ENCODE measurements around the gene CITED2. TPM values are rescaled to one million over a fixed set of nuclear protein-coding genes. Genes with fewer than 3 reads are reported as not detected.

CITED2 gene
- total RNA-seq, 1 experiment from 2014 or later, result 46.1 TPM

GRCh38 chr6:139391709-139392108, 17.3 kb upstream of the CITED2 start:
- Histone ChIP-seq H2AFZ (ENCODE audit: low read depth, low read length, poor library complexity, severe bottlenecking) (no peak overlapping the region), H3K27ac (ENCODE audit: low read depth, low read length) (no peak overlapping the region), H3K4me3 (replicated peaks in 1 of 2; ENCODE audit: low read depth in 1 of 2, low read length in 2 of 2) (no peak overlapping the region), H3K4me2 (ENCODE audit: low read length) (no peak overlapping the region), H3K4me1 (ENCODE audit: control insufficient read depth in 1 of 2, insufficient read depth in 2 of 2, low read length in 2 of 2) (no peaks in the 10 kb centered on the region), H3K9me2 (ENCODE audit: insufficient read depth) (no peaks in the 10 kb centered on the region), H3K27me3 (ENCODE audit: insufficient read depth, low read length) (no peaks in the 10 kb centered on the region), H4K20me1 (ENCODE audit: insufficient read depth) (no peaks in the 10 kb centered on the region), H3K9ac (ENCODE audit: low read length) (no peak overlapping the region), H3K79me2 (ENCODE audit: insufficient read depth, low read length) (no peaks in the 10 kb centered on the region), H3K9me3 (ENCODE audit: control insufficient read depth in 1 of 2, insufficient read depth in 1 of 2, low read depth in 1 of 2, low read length in 2 of 2) (no peaks in the 10 kb centered on the region), H3K36me3 (ENCODE audit: control insufficient read depth in 1 of 2, insufficient read depth in 2 of 2, low read length in 2 of 2) (no peaks in the 10 kb centered on the region)
- no peak for TF ChIP-seq ELF1 (IDR thresholded peaks at IDR 0.05; ENCODE audit: borderline replicate concordance, low read depth)
- ChIA-PET POLR2A (no interaction called here), CTCF (no interaction called here), RAD21 (ENCODE audit: low non-redundant PET in 1 of 2, low total read pairs in 2 of 2, uncharacterized antibody in 2 of 2, unreplicated experiment in 2 of 2) (no interaction called here)
- DNase-seq (ENCODE audit: low read depth, low spot score) (no peak), ATAC-seq (no peak)
- intact Hi-C loops (cut with micrococcal nuclease), result no loop called here
- BruUV-seq (replicated peaks), result no TSS peak

DNA sequence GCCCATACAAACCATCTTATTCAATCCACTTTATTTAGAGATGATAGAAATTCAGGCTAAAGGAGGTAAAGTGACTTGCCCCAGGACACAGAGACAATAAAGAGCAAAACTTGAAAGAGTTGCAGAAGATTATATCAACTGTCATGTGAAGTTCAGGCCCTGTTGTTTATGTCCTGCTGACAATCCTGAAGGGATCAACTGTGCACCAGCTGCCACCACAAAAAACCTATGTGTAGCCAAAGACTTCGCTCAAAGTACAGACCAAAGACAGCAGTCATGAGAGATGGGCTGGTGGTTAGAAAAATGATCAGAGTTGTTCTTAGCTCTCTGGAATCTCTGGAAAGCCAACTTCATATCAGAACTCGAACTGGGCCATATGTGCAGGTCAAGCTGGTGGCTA, 16.0 kb upstream of the CITED2 start:
- Histone ChIP-seq H2AFZ (ENCODE audit: low read depth, low read length, poor library complexity, severe bottlenecking) (no peak overlapping the region), H4K20me1 (ENCODE audit: insufficient read depth) (no peaks in the 10 kb centered on the region), H3K4me1 (ENCODE audit: control insufficient read depth in 1 of 2, insufficient read depth in 2 of 2, low read length in 2 of 2) (no peaks in the 10 kb centered on the region), H3K4me3 (replicated peaks in 1 of 2; ENCODE audit: low read depth in 1 of 2, low read length in 2 of 2) (no peak overlapping the region), H3K79me2 (ENCODE audit: insufficient read depth, low read length) (no peaks in the 10 kb centered on the region), H3K9ac (ENCODE audit: low read length) (no peak overlapping the region), H3K27ac (ENCODE audit: low read depth, low read length) (no peak overlapping the region), H3K9me2 (ENCODE audit: insufficient read depth) (no peaks in the 10 kb centered on the region), H3K27me3 (ENCODE audit: insufficient read depth, low read length) (no peaks in the 10 kb centered on the region), H3K36me3 (ENCODE audit: control insufficient read depth in 1 of 2, insufficient read depth in 2 of 2, low read length in 2 of 2) (no peaks in the 10 kb centered on the region), H3K9me3 (ENCODE audit: control insufficient read depth in 1 of 2, insufficient read depth in 1 of 2, low read depth in 1 of 2, low read length in 2 of 2) (no peaks in the 10 kb centered on the region), H3K4me2 (ENCODE audit: low read length) (no peak overlapping the region)
- intact Hi-C loops (cut with micrococcal nuclease), result no loop called here
- BruUV-seq (replicated peaks), result no TSS peak
- ATAC-seq (no peak), DNase-seq (ENCODE audit: low read depth, low spot score) (no peak)
- ChIA-PET RAD21 (ENCODE audit: low non-redundant PET in 1 of 2, low total read pairs in 2 of 2, uncharacterized antibody in 2 of 2, unreplicated experiment in 2 of 2) (no interaction called here), CTCF (no interaction called here), POLR2A (no interaction called here)
- no peak for TF ChIP-seq TCF7L2 (IDR thresholded peaks at IDR 0.05; ENCODE audit: borderline replicate concordance, extremely low read depth, insufficient read depth, insufficient read length)

- intact Hi-C loops (cut with micrococcal nuclease), result no loop called here
- BruUV-seq (replicated peaks), result no TSS peak
- no peak for TF ChIP-seq EGR1 (IDR thresholded peaks at IDR 0.05; ENCODE audit: low read depth)
- no peak for TF ChIP-seq CEBPB (IDR thresholded peaks at IDR 0.05; ENCODE audit: low read depth)
- TF ChIP-seq SIN3A (IDR thresholded peaks at IDR 0.05; ENCODE audit: low read depth), result no peak
- no peak for TF ChIP-seq SP1 (IDR thresholded peaks at IDR 0.05; ENCODE audit: low read depth)
- TF ChIP-seq, protein P1, sequence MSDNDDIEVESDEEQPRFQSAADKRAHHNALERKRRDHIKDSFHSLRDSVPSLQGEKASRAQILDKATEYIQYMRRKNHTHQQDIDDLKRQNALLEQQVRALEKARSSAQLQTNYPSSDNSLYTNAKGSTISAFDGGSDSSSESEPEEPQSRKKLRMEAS (IDR thresholded peaks at IDR 0.05), result no peak
- TF ChIP-seq EZH2 (IDR thresholded peaks at IDR 0.05), result no peak
- TF ChIP-seq YY1 (IDR thresholded peaks at IDR 0.05; ENCODE audit: extremely low read depth, insufficient replicate concordance, low read depth, low read length), result no peak
- no peaks in the 10 kb centered on the region for H3K9me3 ChIP-seq (ENCODE audit: control insufficient read depth in 1 of 2, insufficient read depth in 1 of 2, low read depth in 1 of 2, low read length in 2 of 2)
- H3K9me2 ChIP-seq (ENCODE audit: insufficient read depth), result no peaks in the 10 kb centered on the region
- ChIA-PET CTCF (no interaction called here), RAD21 (ENCODE audit: low non-redundant PET in 1 of 2, low total read pairs in 2 of 2, uncharacterized antibody in 2 of 2, unreplicated experiment in 2 of 2) (interaction anchor here (0.6 to 0.7 kb wide), 2 partner anchors 18 to 500 kb away, joined by 4 read pairs; no protein-coding TSS in a partner anchor), POLR2A (interaction anchor here (1.7 kb wide), 1 partner anchor 9 kb away, joined by 3 read pairs; no protein-coding TSS in a partner anchor)
- no peaks in the 10 kb centered on the region for H3K27me3 ChIP-seq (ENCODE audit: insufficient read depth, low read length)
- H3K79me2 ChIP-seq (ENCODE audit: insufficient read depth, low read length), result no peaks in the 10 kb centered on the region
- H3K27ac ChIP-seq (ENCODE audit: low read depth, low read length), result no peak overlapping the region
- DNase-seq (ENCODE audit: low read depth, low spot score), result no peak
- H3K36me3 ChIP-seq (ENCODE audit: control insufficient read depth in 1 of 2, insufficient read depth in 2 of 2, low read length in 2 of 2), result no peaks in the 10 kb centered on the region
- H2AFZ ChIP-seq (ENCODE audit: low read depth, low read length, poor library complexity, severe bottlenecking), result no peak overlapping the region
- no peak for ATAC-seq
- no peak overlapping the region for H3K4me2 ChIP-seq (ENCODE audit: low read length)
- H3K4me1 ChIP-seq (ENCODE audit: control insufficient read depth in 1 of 2, insufficient read depth in 2 of 2, low read length in 2 of 2), result no peaks in the 10 kb centered on the region
- no peak overlapping the region for H3K4me3 ChIP-seq (replicated peaks in 1 of 2; ENCODE audit: low read depth in 1 of 2, low read length in 2 of 2)
- no peaks in the 10 kb centered on the region for H4K20me1 ChIP-seq (ENCODE audit: insufficient read depth)
- H3K9ac ChIP-seq (ENCODE audit: low read length), result no peak overlapping the region
Observed at GRCh38 chr6:139388384-139388783, 13.9 kb upstream of the CITED2 start.

All from HCT116 (cell line).